Karpas-422 (cell line): ENCODE measurements around the gene TSC22D2. TPM values are rescaled to one million over a fixed set of nuclear protein-coding genes. Genes with fewer than 3 reads are reported as not detected.

Source experiments
- DNase-seq: peaks from one replicate; pipeline ENCODE4 v3.0.0-alpha.2; 2015
- H2AFZ ChIP-seq: fragments of 200-600 bp; sonication (generic); 2 replicates; pipeline ENCODE4 v1.6.1; 2014; ENCODE audit warnings: antibody characterized with exemption, low read length, mixed read lengths
- H3K27ac ChIP-seq: fragments of 200-600 bp; sonication (generic); 2 replicates; pipeline ENCODE4 v1.5.1; 2014; ENCODE audit warnings: mild to moderate bottlenecking, low read length, moderate library complexity
- H3K27me3 ChIP-seq: fragments of 200-600 bp; sonication (generic); 2 replicates; pipeline ENCODE4 v1.6.1; 2014; ENCODE audit warnings: low read length, mixed read lengths
- H3K36me3 ChIP-seq: fragments of 200-600 bp; sonication (generic); 2 replicates; pipeline ENCODE4 v1.6.1; 2014; ENCODE audit warnings: low read length, mixed read lengths; ENCODE audit not compliant: insufficient read depth
- H3K4me1 ChIP-seq: fragments of 200-600 bp; sonication (generic); 2 replicates; pipeline ENCODE4 v1.6.1; 2014; ENCODE audit warnings: mild to moderate bottlenecking, low read length, mixed read lengths
- H3K4me2 ChIP-seq: fragments of 200-600 bp; sonication (generic); 2 replicates; pipeline ENCODE4 v1.6.1; 2014; ENCODE audit warnings: low read length, low read depth, mild to moderate bottlenecking; ENCODE audit not compliant: poor library complexity, severe bottlenecking
- H3K4me3 ChIP-seq: fragments of 200-600 bp; sonication (generic); 2 replicates; pipeline ENCODE4 v1.5.1; 2014; ENCODE audit warnings: mild to moderate bottlenecking, antibody characterized with exemption, low read length, mixed read lengths
- H3K79me2 ChIP-seq: fragments of 200-600 bp; sonication (generic); 2 replicates; pipeline ENCODE4 v1.6.1; 2014; ENCODE audit warnings: mild to moderate bottlenecking, low read length, mixed read lengths
- H3K9ac ChIP-seq: fragments of 200-600 bp; sonication (generic); 2 replicates; pipeline ENCODE4 v1.6.0; 2014; ENCODE audit warnings: low read length
- H3K9me2 ChIP-seq: fragments of 200-600 bp; sonication (generic), shearing (Covaris generic); replicated peaks from 2 replicates; pipeline ENCODE4 v1.6.0; 2014; ENCODE audit warnings: mild to moderate bottlenecking, low read length, moderate library complexity; ENCODE audit not compliant: insufficient read depth
- H3K9me3 ChIP-seq: fragments of 300-700, 200-600 bp; sonication (generic); 2 replicates; pipeline ENCODE4 v1.6.1; 2014; ENCODE audit warnings: low read length, mixed read lengths
- H4K20me1 ChIP-seq: fragments of 200-600 bp; sonication (generic); 2 replicates; pipeline ENCODE4 v1.6.1; 2014; ENCODE audit warnings: mild to moderate bottlenecking, antibody characterized with exemption, low read length, low read depth; ENCODE audit not compliant: insufficient read depth
- total RNA-seq: library from RNA; depleted of rRNA; stranded (reverse); fragments of >200 nt; shearing (Covaris generic); gene quantifications from 2 replicates; pipeline ENCODE4 v1.2.3, GENCODE V29; 2014; ENCODE audit warnings: low replicate concordance

TSC22D2 gene
- total RNA-seq, 1 experiment from 2014 or later, result 44.4 TPM

- Histone ChIP-seq H3K36me3 (no peaks in the 10 kb centered on the region), H3K27me3 (no peaks in the 10 kb centered on the region), H4K20me1 (no peaks in the 10 kb centered on the region), H3K27ac (no peak overlapping the region), H2AFZ (no peak overlapping the region), H3K4me2 (no peak overlapping the region), H3K79me2 (no peaks in the 10 kb centered on the region), H3K4me3 (no peak overlapping the region), H3K4me1 (no peaks in the 10 kb centered on the region; the same call in 1 of the 2 replicates), H3K9me3 (no peaks in the 10 kb centered on the region), H3K9ac (no peak overlapping the region), H3K9me2 (no peaks in the 10 kb centered on the region)
- DNase-seq, result no peak
Observed at GRCh38 chr3:150393745-150394144, 14.4 kb upstream of the TSC22D2 start.

- no peaks in the 10 kb centered on the region for H3K9me2 ChIP-seq
- no peaks in the 10 kb centered on the region for H3K9me3 ChIP-seq
- DNase-seq, result no peak
Observed at GRCh38 chr3:150394606-150395005, 13.5 kb upstream of the TSC22D2 start.

GRCh38 chr3:150396491-150396890, 11.6 kb upstream of the TSC22D2 start:
- Histone ChIP-seq H3K9ac (no peak overlapping the region), H3K9me3 (no peaks in the 10 kb centered on the region), H3K36me3 (no peaks in the 10 kb centered on the region), H3K4me3 (no peak overlapping the region), H3K27ac (no peak overlapping the region), H3K4me2 (no peak overlapping the region), H2AFZ (no peak overlapping the region), H3K4me1 (peaks cover 9% of the 10 kb centered on the region), H3K79me2 (no peaks in the 10 kb centered on the region), H4K20me1 (no peaks in the 10 kb centered on the region), H3K27me3 (no peaks in the 10 kb centered on the region), H3K9me2 (no peaks in the 10 kb centered on the region)
- no peak for DNase-seq

More at GRCh38 chr3:150394606-150395005, 13.5 kb upstream of the TSC22D2 start:
- no peaks in the 10 kb centered on the region for H3K36me3 ChIP-seq
- no peak overlapping the region for H3K27ac ChIP-seq
- no peak overlapping the region for H3K9ac ChIP-seq
- no peaks in the 10 kb centered on the region for H4K20me1 ChIP-seq
- H3K4me1 ChIP-seq, result peaks cover 3% of the 10 kb centered on the region
- no peaks in the 10 kb centered on the region for H3K27me3 ChIP-seq
- H3K4me2 ChIP-seq, result no peak overlapping the region
- H2AFZ ChIP-seq, result no peak overlapping the region
- no peak overlapping the region for H3K4me3 ChIP-seq
- no peaks in the 10 kb centered on the region for H3K79me2 ChIP-seq

GRCh38 chr3:150396956-150397550, 11.0 kb upstream of the TSC22D2 start:
- no peaks in the 10 kb centered on the region for H3K9me2 ChIP-seq
- no peaks in the 10 kb centered on the region for H4K20me1 ChIP-seq
- H3K4me1 ChIP-seq, result peaks cover 13% of the 10 kb centered on the region
- H3K9me3 ChIP-seq, result no peaks in the 10 kb centered on the region
- no peaks in the 10 kb centered on the region for H3K27me3 ChIP-seq
- no peaks in the 10 kb centered on the region for H3K79me2 ChIP-seq
- H3K4me3 ChIP-seq, result no peak overlapping the region
- no peak overlapping the region for H3K9ac ChIP-seq
- no peak overlapping the region for H3K27ac ChIP-seq
- H3K36me3 ChIP-seq, result no peaks in the 10 kb centered on the region
- H3K4me2 ChIP-seq, result no peak overlapping the region
- no peak for DNase-seq
- H2AFZ ChIP-seq, result no peak overlapping the region

GRCh38 chr3:150399060-150399459, 9.0 kb upstream of the TSC22D2 start:
- H3K4me1 ChIP-seq, result peaks cover 13% of the 10 kb centered on the region
- no peak for DNase-seq
- no peaks in the 10 kb centered on the region for H4K20me1 ChIP-seq
- H3K9me3 ChIP-seq, result no peaks in the 10 kb centered on the region
- no peak overlapping the region for H3K4me3 ChIP-seq
- H2AFZ ChIP-seq, result no peak overlapping the region
- H3K36me3 ChIP-seq, result no peaks in the 10 kb centered on the region
- H3K4me2 ChIP-seq, result no peak overlapping the region
- H3K79me2 ChIP-seq, result no peaks in the 10 kb centered on the region
- no peak overlapping the region for H3K27ac ChIP-seq
- H3K9ac ChIP-seq, result no peak overlapping the region
- no peaks in the 10 kb centered on the region for H3K27me3 ChIP-seq
- H3K9me2 ChIP-seq, result no peaks in the 10 kb centered on the region

- no peak overlapping the region for H3K4me2 ChIP-seq
- H3K9ac ChIP-seq, result no peak overlapping the region
- no peak overlapping the region for H3K4me3 ChIP-seq
- no peaks in the 10 kb centered on the region for H3K79me2 ChIP-seq
- no peaks in the 10 kb centered on the region for H3K36me3 ChIP-seq
- H3K27me3 ChIP-seq, result no peaks in the 10 kb centered on the region
- no peaks in the 10 kb centered on the region for H3K9me3 ChIP-seq
- no peak for DNase-seq
- no peak overlapping the region for H2AFZ ChIP-seq
- no peaks in the 10 kb centered on the region for H4K20me1 ChIP-seq
- H3K9me2 ChIP-seq, result no peaks in the 10 kb centered on the region
- peaks cover 13% of the 10 kb centered on the region for H3K4me1 ChIP-seq
- no peak overlapping the region for H3K27ac ChIP-seq
Observed at GRCh38 chr3:150401285-150401684, 6.8 kb upstream of the TSC22D2 start.

- no peak overlapping the region for H3K27ac ChIP-seq
- no peaks in the 10 kb centered on the region for H3K9me2 ChIP-seq
- no peaks in the 10 kb centered on the region for H3K9me3 ChIP-seq
- no peak overlapping the region for H3K9ac ChIP-seq
- DNase-seq, result no peak
- H4K20me1 ChIP-seq, result no peaks in the 10 kb centered on the region
- H3K4me3 ChIP-seq, result no peak overlapping the region
- H3K79me2 ChIP-seq, result no peaks in the 10 kb centered on the region
- no peak overlapping the region for H2AFZ ChIP-seq
- H3K27me3 ChIP-seq, result no peaks in the 10 kb centered on the region
- no peak overlapping the region for H3K4me2 ChIP-seq
- H3K36me3 ChIP-seq, result no peaks in the 10 kb centered on the region
- peaks cover 15% of the 10 kb centered on the region for H3K4me1 ChIP-seq
Observed at GRCh38 chr3:150402217-150402616, 5.9 kb upstream of the TSC22D2 start.

- DNase-seq, result no peak
- no peaks in the 10 kb centered on the region for H3K9me2 ChIP-seq
- no peak overlapping the region for H3K4me2 ChIP-seq
- no peaks in the 10 kb centered on the region for H3K9me3 ChIP-seq
- H4K20me1 ChIP-seq, result peaks cover under 1% of the 10 kb centered on the region; the same call in 1 of the 2 replicates
- no peaks in the 10 kb centered on the region for H3K79me2 ChIP-seq
- no peaks in the 10 kb centered on the region for H3K27me3 ChIP-seq
- no peak overlapping the region for H3K4me3 ChIP-seq
- H2AFZ ChIP-seq, result no peak overlapping the region
- H3K4me1 ChIP-seq, result peaks cover 21% of the 10 kb centered on the region
- H3K36me3 ChIP-seq, result no peaks in the 10 kb centered on the region
- no peak overlapping the region for H3K9ac ChIP-seq
- no peak overlapping the region for H3K27ac ChIP-seq
Observed at GRCh38 chr3:150404023-150404422, 4.1 kb upstream of the TSC22D2 start.
